Uterus (tissue), 2 donors: ENCODE measurements around the gene TCF12.

Experiments used
- POLR2A ChIP-seq, 2 donors: fragments of 450-650 bp; IDR thresholded peaks; one replicate each; pipeline ENCODE4 v1.6.1; 2016; ENCODE audit warnings: antibody characterized with exemption in 2 of 2, mild to moderate bottlenecking in 1 of 2, moderate library complexity in 1 of 2
- TF ChIP-seq, protein P1 (sequence below), 4 experiments: fragments of 200-600 bp in 2 of 4; fragments of 450-650 bp in 2 of 4; sonication (generic) in 2 of 4; IDR thresholded peaks; one replicate each; pipeline ENCODE4 v1.5.1; 2016 to 2019; ENCODE audit warnings: antibody characterized with exemption in 4 of 4, mild to moderate bottlenecking in 2 of 4, moderate library complexity in 1 of 4

DNA sequence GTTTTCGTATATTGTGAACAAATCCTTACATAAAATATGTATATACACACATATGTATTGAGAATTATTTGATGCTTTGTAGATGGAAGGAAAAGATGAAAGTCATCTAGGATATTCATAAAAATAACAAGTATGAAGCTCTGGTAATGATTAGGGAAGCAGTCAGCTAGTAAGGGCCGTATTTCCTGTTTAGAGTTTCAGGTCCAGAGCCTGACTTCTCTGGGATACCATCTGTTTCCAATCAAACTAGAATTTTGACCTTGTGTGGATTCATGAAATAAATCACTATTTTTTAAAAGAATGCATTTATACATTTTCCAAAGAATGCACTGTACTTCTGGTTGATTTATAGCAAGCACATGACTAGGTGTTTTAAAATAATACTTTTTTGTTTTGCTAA is 301.8 kb downstream of the TCF12 start:
- TF ChIP-seq POLR2A (IDR thresholded peaks at IDR 0.05) = no peak
- TF ChIP-seq, protein P1, sequence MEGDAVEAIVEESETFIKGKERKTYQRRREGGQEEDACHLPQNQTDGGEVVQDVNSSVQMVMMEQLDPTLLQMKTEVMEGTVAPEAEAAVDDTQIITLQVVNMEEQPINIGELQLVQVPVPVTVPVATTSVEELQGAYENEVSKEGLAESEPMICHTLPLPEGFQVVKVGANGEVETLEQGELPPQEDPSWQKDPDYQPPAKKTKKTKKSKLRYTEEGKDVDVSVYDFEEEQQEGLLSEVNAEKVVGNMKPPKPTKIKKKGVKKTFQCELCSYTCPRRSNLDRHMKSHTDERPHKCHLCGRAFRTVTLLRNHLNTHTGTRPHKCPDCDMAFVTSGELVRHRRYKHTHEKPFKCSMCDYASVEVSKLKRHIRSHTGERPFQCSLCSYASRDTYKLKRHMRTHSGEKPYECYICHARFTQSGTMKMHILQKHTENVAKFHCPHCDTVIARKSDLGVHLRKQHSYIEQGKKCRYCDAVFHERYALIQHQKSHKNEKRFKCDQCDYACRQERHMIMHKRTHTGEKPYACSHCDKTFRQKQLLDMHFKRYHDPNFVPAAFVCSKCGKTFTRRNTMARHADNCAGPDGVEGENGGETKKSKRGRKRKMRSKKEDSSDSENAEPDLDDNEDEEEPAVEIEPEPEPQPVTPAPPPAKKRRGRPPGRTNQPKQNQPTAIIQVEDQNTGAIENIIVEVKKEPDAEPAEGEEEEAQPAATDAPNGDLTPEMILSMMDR (IDR thresholded peaks at IDR 0.05) = no peak
